ENCODE measurements around the gene ANGPT4. TPM values are rescaled to one million over a fixed set of nuclear protein-coding genes. Genes with fewer than 3 reads are reported as not detected.

The ANGPT4 gene
- total and polyA plus RNA-seq, 2 of the 13 experiments (the other 11 are each of a cell fraction or from before 2014, with no cell fraction given) = not detected

DNA sequence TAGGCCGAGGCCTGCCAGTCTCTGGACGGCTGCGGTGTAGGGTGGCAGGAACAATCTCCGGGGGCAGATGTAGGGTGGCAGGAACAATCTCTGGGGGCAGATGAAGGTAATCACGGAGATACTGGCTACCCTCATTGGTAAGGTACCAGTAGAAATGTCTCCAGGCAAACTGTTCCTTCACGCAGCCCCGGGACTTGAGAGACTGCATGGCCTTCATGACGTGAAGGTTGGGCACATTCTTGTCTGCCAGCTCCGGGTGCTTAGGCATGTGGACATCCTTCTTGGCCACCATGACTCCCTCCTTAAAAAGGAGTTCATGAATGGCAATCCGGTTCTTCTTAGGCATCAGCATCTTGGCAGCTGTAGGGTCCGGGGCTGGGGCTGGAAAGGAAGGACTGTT, 76.5 kb downstream of the ANGPT4 start:
- in situ Hi-C loops (cut with HindIII; ENCODE audit: extremely low pct_ligation_motif_present, low pct_unique_long_range_greater_than_20kb) = no loop called here
- H2AFZ ChIP-seq (ENCODE audit: low read length) = no peak overlapping the region
- WGBS (ENCODE audit: low lambda C conversion rate) = 73% methylated on average over 11 of the region's 11 CpGs
- POLR2A ChIA-PET = no interaction called here
- FAIRE-seq (no peak), DNase-seq (ENCODE audit: low spot score) (no peak), ATAC-seq (no peak)
- no peaks in the 10 kb centered on the region for H3K36me3 ChIP-seq (replicated peaks in 1 of 2; ENCODE audit: control insufficient read depth in 1 of 2, insufficient read depth in 2 of 2, low read length in 2 of 2)
- no peak overlapping the region for H3K9ac ChIP-seq (ENCODE audit: insufficient read depth, low read depth, low read length)
- intact Hi-C loops (cut with micrococcal nuclease; ENCODE audit: unreplicated experiment) = no loop called here
- no peak overlapping the region for H3K27ac ChIP-seq (ENCODE audit: extremely low read length, insufficient read depth, low read length)
- no peaks in the 10 kb centered on the region for H3K9me3 ChIP-seq (ENCODE audit: low read length)
- TF ChIP-seq ZNF607 (CRISPR knock-in tag; IDR thresholded peaks at IDR 0.05; ENCODE audit: borderline replicate concordance) = no peak
- TF ChIP-seq ZNF572 (CRISPR knock-in tag; IDR thresholded peaks at IDR 0.05) = no peak
- TF ChIP-seq ZNF530 (CRISPR knock-in tag; IDR thresholded peaks at IDR 0.05; ENCODE audit: low read depth) = no peak
- TF ChIP-seq KLF15 (CRISPR knock-in tag; IDR thresholded peaks at IDR 0.05; ENCODE audit: borderline replicate concordance) = no peak
- TF ChIP-seq UBTF (CRISPR knock-in tag; IDR thresholded peaks at IDR 0.05) = no peak
- TF ChIP-seq MAFG (CRISPR knock-in tag; IDR thresholded peaks at IDR 0.05) = no peak
- no peak for TF ChIP-seq SP140L (CRISPR knock-in tag; IDR thresholded peaks at IDR 0.05; ENCODE audit: borderline replicate concordance)
- TF ChIP-seq, protein P1, sequence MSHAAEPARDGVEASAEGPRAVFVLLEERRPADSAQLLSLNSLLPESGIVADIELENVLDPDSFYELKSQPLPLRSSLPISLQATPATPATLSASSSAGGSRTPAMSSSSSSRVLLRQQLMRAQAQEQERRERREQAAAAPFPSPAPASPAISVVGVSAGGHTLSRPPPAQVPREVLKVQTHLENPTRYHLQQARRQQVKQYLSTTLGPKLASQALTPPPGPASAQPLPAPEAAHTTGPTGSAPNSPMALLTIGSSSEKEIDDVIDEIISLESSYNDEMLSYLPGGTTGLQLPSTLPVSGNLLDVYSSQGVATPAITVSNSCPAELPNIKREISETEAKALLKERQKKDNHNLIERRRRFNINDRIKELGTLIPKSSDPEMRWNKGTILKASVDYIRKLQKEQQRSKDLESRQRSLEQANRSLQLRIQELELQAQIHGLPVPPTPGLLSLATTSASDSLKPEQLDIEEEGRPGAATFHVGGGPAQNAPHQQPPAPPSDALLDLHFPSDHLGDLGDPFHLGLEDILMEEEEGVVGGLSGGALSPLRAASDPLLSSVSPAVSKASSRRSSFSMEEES (CRISPR knock-in tag; IDR thresholded peaks at IDR 0.05) = no peak
- TF ChIP-seq EHMT2 (IDR thresholded peaks at IDR 0.05; ENCODE audit: borderline replicate concordance, low read depth, low read length) = no peak
- TF ChIP-seq NAIF1 (CRISPR knock-in tag; IDR thresholded peaks at IDR 0.05; ENCODE audit: borderline replicate concordance) = no peak
- no peak for TF ChIP-seq NBN (conservative IDR thresholded peaks at IDR 0.05)
- no peak for TF ChIP-seq CHD2 (IDR thresholded peaks at IDR 0.05; ENCODE audit: low read depth, low read length)
- no peak for TF ChIP-seq RAD51 (IDR thresholded peaks at IDR 0.05; ENCODE audit: borderline replicate concordance)
- TF ChIP-seq REL (CRISPR knock-in tag; conservative IDR thresholded peaks at IDR 0.05) = no peak
- peaks cover 16% of the 10 kb centered on the region for H3K4me1 ChIP-seq (ENCODE audit: insufficient read depth, low read length)
- H3K4me2 ChIP-seq (ENCODE audit: low read depth, low read length) = no peak overlapping the region
- H4K20me1 ChIP-seq (ENCODE audit: insufficient read depth, low read length) = no peaks in the 10 kb centered on the region
- CTCF ChIA-PET (ENCODE audit: low intra/inter-chr PET ratio, low total read pairs) = no interaction called here
- H3K27me3 ChIP-seq (ENCODE audit: control insufficient read depth in 1 of 2, insufficient read depth in 2 of 2, low read length in 2 of 2) = no peaks in the 10 kb centered on the region; a peak in 1 of 5 replicates
- no peak overlapping the region for H3K4me3 ChIP-seq (replicated peaks in 1 of 3; ENCODE audit: insufficient read depth in 1 of 3, low read depth in 2 of 3, low read length in 3 of 3)
- H3K79me2 ChIP-seq (ENCODE audit: insufficient read depth, low read length) = no peaks in the 10 kb centered on the region
- BruUV-seq (replicated peaks) = no TSS peak
